ENCODE data around the gene NFATC2.

The NFATC2 gene

GRCh38 chr20:51493346-51493791 lies 49.1 kb downstream of the NFATC2 start:
- Histone ChIP-seq H3K36me3 (ENCODE audit: control insufficient read depth, low read length) (peaks cover 15% of the 10 kb centered on the region), H3K27ac (ENCODE audit: low read depth, low read length) (no peak overlapping the region), H3K9me2 (replicated peaks; ENCODE audit: control insufficient read depth, low read length) (no peaks in the 10 kb centered on the region), H3K27me3 (ENCODE audit: control insufficient read depth, low read length) (no peaks in the 10 kb centered on the region), H3K4me2 (ENCODE audit: low read length) (no peak overlapping the region), H3K9me3 (ENCODE audit: control insufficient read depth, insufficient read depth, low read length) (no peaks in the 10 kb centered on the region), H3F3A (ENCODE audit: control insufficient read depth, insufficient read depth) (no peaks in the 10 kb centered on the region), H4K20me1 (ENCODE audit: control insufficient read depth, insufficient read depth, low read depth, low read length) (no peaks in the 10 kb centered on the region), H3K4me3 (ENCODE audit: low read length) (no peak overlapping the region), H3K4me1 (ENCODE audit: control insufficient read depth, low read length) (peaks cover 25% of the 10 kb centered on the region), H3K79me2 (ENCODE audit: control insufficient read depth, low read length) (peaks cover 20% of the 10 kb centered on the region)
- TF ChIP-seq EZH2phosphoT487 (IDR thresholded peaks at IDR 0.05; ENCODE audit: borderline replicate concordance, low read length) (no peak), CTCF (IDR thresholded peaks at IDR 0.05; ENCODE audit: low read depth, low read length, poor library complexity, severe bottlenecking) (no peak)

- Histone ChIP-seq H3K4me1 (ENCODE audit: control insufficient read depth, low read length) (peaks cover 15% of the 10 kb centered on the region), H3K36me3 (ENCODE audit: control insufficient read depth, low read length) (peaks cover 17% of the 10 kb centered on the region), H3K4me2 (ENCODE audit: low read length) (no peak overlapping the region), H3K79me2 (ENCODE audit: control insufficient read depth, low read length) (peaks cover 18% of the 10 kb centered on the region), H3K4me3 (ENCODE audit: low read length) (no peak overlapping the region), H3F3A (ENCODE audit: control insufficient read depth, insufficient read depth) (no peaks in the 10 kb centered on the region), H3K27me3 (ENCODE audit: control insufficient read depth, low read length) (no peaks in the 10 kb centered on the region), H3K9me2 (replicated peaks; ENCODE audit: control insufficient read depth, low read length) (no peaks in the 10 kb centered on the region), H3K27ac (ENCODE audit: low read depth, low read length) (no peak overlapping the region), H4K20me1 (ENCODE audit: control insufficient read depth, insufficient read depth, low read depth, low read length) (no peaks in the 10 kb centered on the region), H3K9me3 (ENCODE audit: control insufficient read depth, insufficient read depth, low read length) (no peaks in the 10 kb centered on the region)
- TF ChIP-seq CTCF (IDR thresholded peaks at IDR 0.05; ENCODE audit: low read depth, low read length, poor library complexity, severe bottlenecking) (no peak), EZH2phosphoT487 (IDR thresholded peaks at IDR 0.05; ENCODE audit: borderline replicate concordance, low read length) (no peak)
These were observed 50.1 kb downstream of the NFATC2 start for GRCh38 chr20:51492167-51493092.

- H3K9me3 ChIP-seq (ENCODE audit: control insufficient read depth, insufficient read depth, low read length): no peaks in the 10 kb centered on the region
- H3K9me2 ChIP-seq (replicated peaks; ENCODE audit: control insufficient read depth, low read length): no peaks in the 10 kb centered on the region
- H4K20me1 ChIP-seq (ENCODE audit: control insufficient read depth, insufficient read depth, low read depth, low read length): no peaks in the 10 kb centered on the region
- H3F3A ChIP-seq (ENCODE audit: control insufficient read depth, insufficient read depth): no peaks in the 10 kb centered on the region
- H3K4me2 ChIP-seq (ENCODE audit: low read length): no peak overlapping the region
- no peak overlapping the region for H3K4me3 ChIP-seq (ENCODE audit: low read length)
- H3K36me3 ChIP-seq (ENCODE audit: control insufficient read depth, low read length): peaks cover 20% of the 10 kb centered on the region
- H3K27me3 ChIP-seq (ENCODE audit: control insufficient read depth, low read length): no peaks in the 10 kb centered on the region
- no peak overlapping the region for H3K27ac ChIP-seq (ENCODE audit: low read depth, low read length)
- no peak for TF ChIP-seq CTCF (IDR thresholded peaks at IDR 0.05; ENCODE audit: low read depth, low read length, poor library complexity, severe bottlenecking)
- no peak for TF ChIP-seq EZH2phosphoT487 (IDR thresholded peaks at IDR 0.05; ENCODE audit: borderline replicate concordance, low read length)
- H3K4me1 ChIP-seq (ENCODE audit: control insufficient read depth, low read length): peaks cover 7% of the 10 kb centered on the region; the same call in 1 of the 2 replicates
- peaks cover 8% of the 10 kb centered on the region for H3K79me2 ChIP-seq (ENCODE audit: control insufficient read depth, low read length)
These were observed 51.1 kb downstream of the NFATC2 start for GRCh38 chr20:51491393-51491792.

Data from DOHH2 (cell line).